Neuronal stem cell (in vitro differentiated cells): Measurements from ENCODE around the gene WASL.

Experiments
- DNase-seq: peaks from one replicate; pipeline ENCODE4 v3.0.0-alpha.2; 2013; ENCODE audit warnings: low spot score
- H2AFZ ChIP-seq: one replicate; pipeline ENCODE4 v1.6.1; 2013; ENCODE audit warnings: mild to moderate bottlenecking, low read length, inconsistent platforms
- H2AK5ac ChIP-seq: 2 replicates; pipeline ENCODE4 v1.6.1; 2013; ENCODE audit warnings: low read depth, mild to moderate bottlenecking, inconsistent platforms, low read length, moderate library complexity, mixed read lengths
- H2BK120ac ChIP-seq: 2 replicates; pipeline ENCODE4 v1.6.1; 2013; ENCODE audit warnings: low read depth, mild to moderate bottlenecking, inconsistent platforms, low read length, moderate library complexity, mixed read lengths
- H2BK12ac ChIP-seq: one replicate; pipeline ENCODE4 v1.6.1; 2013; ENCODE audit warnings: low read length, inconsistent platforms
- H2BK15ac ChIP-seq: 2 replicates; pipeline ENCODE4 v1.6.1; 2013; ENCODE audit warnings: mild to moderate bottlenecking, low read length, inconsistent platforms, mixed read lengths
- H2BK5ac ChIP-seq: one replicate; pipeline ENCODE4 v1.6.1; 2013; ENCODE audit warnings: inconsistent platforms, mild to moderate bottlenecking, low read length, moderate library complexity
- H3K14ac ChIP-seq: one replicate; pipeline ENCODE4 v1.6.1; 2013; ENCODE audit warnings: low read length, inconsistent platforms
- H3K18ac ChIP-seq: 2 replicates; pipeline ENCODE4 v1.6.1; 2013; ENCODE audit warnings: low read length, inconsistent platforms
- H3K23ac ChIP-seq: 2 replicates; pipeline ENCODE4 v1.6.1; 2013; ENCODE audit warnings: low read depth, mild to moderate bottlenecking, mixed read lengths, low read length, inconsistent platforms; ENCODE audit not compliant: poor library complexity
- H3K27ac ChIP-seq: replicated peaks from 3 replicates; pipeline ENCODE4 v1.5.1; 2013; ENCODE audit warnings: low read length, inconsistent platforms
- H3K27me3 ChIP-seq, 3 experiments: 2 replicates each; pipeline ENCODE4 v1.6.1; 2013; ENCODE audit warnings: low read length in 3 of 3, mild to moderate bottlenecking in 2 of 3, inconsistent platforms in 1 of 3, low read depth in 1 of 3, mixed read lengths in 1 of 3, moderate library complexity in 1 of 3; ENCODE audit not compliant: control insufficient read depth in 3 of 3, insufficient read depth in 3 of 3
- H3K36me3 ChIP-seq, 2 donors: replicated peaks in 1 of 2; 2 replicates each; pipeline ENCODE4 v1.6.1; 2013; ENCODE audit warnings: low read length in 2 of 2; ENCODE audit not compliant: control insufficient read depth in 2 of 2, insufficient read depth in 2 of 2
- H3K4ac ChIP-seq: 2 replicates; pipeline ENCODE4 v1.6.1; 2013; ENCODE audit warnings: inconsistent platforms, mild to moderate bottlenecking, low read length, moderate library complexity
- H3K4me1 ChIP-seq, 2 donors: 1 replicate in 1 of 2; 2 replicates in 1 of 2; pipeline ENCODE4 v1.6.1; 2013; ENCODE audit warnings: low read length in 2 of 2, low read depth in 1 of 2; ENCODE audit not compliant: control insufficient read depth in 2 of 2, insufficient read depth in 1 of 2
- H3K4me2 ChIP-seq: one replicate; pipeline ENCODE4 v1.6.1; 2013; ENCODE audit warnings: mild to moderate bottlenecking, low read length, inconsistent platforms; ENCODE audit not compliant: insufficient read depth, poor library complexity, severe bottlenecking
- H3K4me3 ChIP-seq, 2 donors: 2 replicates each; pipeline ENCODE4 v1.5.1; 2013; ENCODE audit warnings: low read length in 2 of 2, mild to moderate bottlenecking in 2 of 2, inconsistent platforms in 1 of 2, moderate library complexity in 1 of 2
- H3K79me1 ChIP-seq: one replicate; pipeline ENCODE4 v1.6.1; 2013; ENCODE audit warnings: low read depth, mild to moderate bottlenecking, inconsistent platforms, low read length, moderate library complexity
- H3K9ac ChIP-seq: one replicate; pipeline ENCODE4 v1.6.1; 2013; ENCODE audit warnings: mild to moderate bottlenecking, low read depth, low read length, inconsistent platforms; ENCODE audit not compliant: poor library complexity
- H3K9me3 ChIP-seq, 2 donors: replicated peaks in 1 of 2; 2 replicates each; pipeline versions ENCODE3 to v1.6.1; 2013; ENCODE audit warnings: low read length in 2 of 2, mild to moderate bottlenecking in 2 of 2, inconsistent platforms in 1 of 2, low read depth in 1 of 2, mixed read lengths in 1 of 2, moderate library complexity in 1 of 2; ENCODE audit not compliant: control insufficient read depth in 2 of 2, insufficient read depth in 1 of 2
- H4K8ac ChIP-seq: one replicate; pipeline ENCODE4 v1.6.1; 2013; ENCODE audit warnings: low read depth, mild to moderate bottlenecking, inconsistent platforms, low read length, moderate library complexity
- H4K91ac ChIP-seq: one replicate; pipeline ENCODE4 v1.6.1; 2013; ENCODE audit warnings: low read length, low read depth, mild to moderate bottlenecking, inconsistent platforms; ENCODE audit not compliant: poor library complexity
- WGBS, 2 donors: extraction: QIAGEN DNeasy Blood & Tissue Kit; methylation state at CpG; one replicate each; pipeline ENCODE4 v1.1.7; 2013; ENCODE audit warnings: missing lambda C conversion rate in 2 of 2, mixed read lengths in 1 of 2; ENCODE audit not compliant: insufficient read length in 2 of 2, insufficient replicate concordance in 1 of 2; ENCODE audit errors: extremely low coverage in 2 of 2; 5-methylcytosine and 5-hydroxymethylcytosine counted together

The WASL gene

DNA sequence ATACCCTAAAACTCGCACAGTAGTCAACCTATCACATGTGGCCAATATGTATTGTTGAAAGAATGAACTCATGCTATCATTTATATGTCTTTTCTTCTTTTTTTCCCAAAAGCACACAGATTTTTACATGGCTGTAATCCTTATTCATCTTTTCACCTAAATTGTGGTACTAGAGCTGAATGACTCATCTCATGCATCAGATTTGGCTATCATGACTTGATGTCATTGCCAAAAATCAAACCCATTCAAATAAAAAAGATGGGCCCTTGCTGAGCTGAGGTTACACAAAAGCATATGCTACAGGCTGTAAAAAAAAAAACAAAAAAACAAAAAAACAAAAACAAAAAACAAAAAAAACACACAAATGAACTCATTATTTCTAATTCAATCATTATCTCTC, 96.4 kb downstream of the WASL start:
- H2AFZ ChIP-seq, result no peak overlapping the region
- H3K27me3 ChIP-seq, result no peaks in the 10 kb centered on the region
- H3K9ac ChIP-seq, result no peak overlapping the region
- no peak overlapping the region for H2AK5ac ChIP-seq
- H3K4me1 ChIP-seq, result no peaks in the 10 kb centered on the region
- H3K18ac ChIP-seq, result no peak overlapping the region
- no peak overlapping the region for H2BK15ac ChIP-seq
- no peak for DNase-seq
- no peak overlapping the region for H3K4me3 ChIP-seq
- no peak overlapping the region for H3K4me2 ChIP-seq
- H3K79me1 ChIP-seq, result no peaks in the 10 kb centered on the region
- H4K8ac ChIP-seq, result no peak overlapping the region
- no peak overlapping the region for H3K23ac ChIP-seq
- no peaks in the 10 kb centered on the region for H3K36me3 ChIP-seq
- no peak overlapping the region for H2BK12ac ChIP-seq
- WGBS, 2 donors, result no CpG with 5 or more reads among the region's 1 CpG
- no peaks in the 10 kb centered on the region for H3K9me3 ChIP-seq
- no peak overlapping the region for H3K4ac ChIP-seq
- no peak overlapping the region for H2BK120ac ChIP-seq
- H3K14ac ChIP-seq, result no peak overlapping the region
- no peak overlapping the region for H2BK5ac ChIP-seq
- no peak overlapping the region for H3K27ac ChIP-seq
- H4K91ac ChIP-seq, result no peak overlapping the region

DNA sequence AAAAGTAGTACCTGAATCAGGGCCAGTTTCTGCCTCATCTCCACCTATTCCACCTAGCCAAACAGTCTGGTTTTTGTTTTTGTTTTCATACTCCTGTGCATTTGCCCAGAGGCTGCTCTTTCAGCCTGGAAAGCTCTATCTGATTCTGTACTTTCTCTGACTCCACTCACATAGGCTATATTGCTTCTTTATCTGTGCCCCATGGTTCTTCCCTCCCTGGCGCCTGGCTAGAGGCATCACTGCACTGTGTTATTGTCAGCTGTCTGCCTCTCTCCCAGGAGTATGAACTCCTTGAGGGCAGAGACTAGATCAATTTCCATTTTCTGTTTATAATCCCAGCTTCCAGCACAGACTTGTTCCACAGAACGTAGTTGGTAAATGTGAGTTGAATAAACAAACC, 98.2 kb downstream of the WASL start:
- Histone ChIP-seq H3K4me1 (peaks cover 0 to 2% of the 10 kb centered on the region in 2 donors), H3K36me3 (no peaks in the 10 kb centered on the region), H2BK120ac (no peak overlapping the region), H2BK15ac (no peak overlapping the region), H2BK5ac (no peak overlapping the region), H3K4me3 (no peak overlapping the region), H2BK12ac (no peak overlapping the region), H3K14ac (no peak overlapping the region), H3K9me3 (no peaks in the 10 kb centered on the region), H3K4ac (no peak overlapping the region), H3K9ac (no peak overlapping the region), H2AFZ (no peak overlapping the region), H2AK5ac (no peak overlapping the region), H3K4me2 (no peak overlapping the region), H3K18ac (no peak overlapping the region), H4K91ac (no peak overlapping the region), H4K8ac (no peak overlapping the region), H3K27ac (no peak overlapping the region), H3K79me1 (no peaks in the 10 kb centered on the region), H3K27me3 (no peaks in the 10 kb centered on the region), H3K23ac (no peak overlapping the region)
- WGBS, 2 donors, result no CpG with 5 or more reads among the region's 2 CpGs
- no peak for DNase-seq

DNA sequence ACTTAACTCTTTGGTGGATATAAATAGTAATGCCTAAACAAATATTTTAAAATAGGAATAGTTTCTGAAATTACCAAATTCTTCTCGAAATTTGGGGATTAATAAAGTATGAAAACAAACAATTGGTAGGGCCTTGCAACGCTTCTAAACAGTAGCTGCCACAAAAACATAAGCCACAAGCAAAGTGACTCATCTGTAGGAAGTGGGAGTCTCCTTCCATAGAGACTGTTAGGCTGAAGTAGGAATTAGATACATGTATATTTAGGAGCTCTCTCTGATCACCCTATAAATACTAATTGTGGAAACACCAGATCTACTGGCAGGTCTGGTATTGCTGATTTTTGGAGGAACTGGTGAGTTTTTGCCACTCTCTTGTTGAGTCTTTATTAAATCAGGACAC, 98.8 kb downstream of the WASL start:
- no CpG with 5 or more reads among the region's 2 CpGs for WGBS, 2 donors
- H3K4me1 ChIP-seq, result peaks cover 0 to 3% of the 10 kb centered on the region in 2 donors
- H3K27me3 ChIP-seq, result no peaks in the 10 kb centered on the region
- H3K4me2 ChIP-seq, result no peak overlapping the region
- H3K4ac ChIP-seq, result no peak overlapping the region
- H4K8ac ChIP-seq, result no peak overlapping the region
- no peak overlapping the region for H2BK5ac ChIP-seq
- no peak overlapping the region for H3K18ac ChIP-seq
- no peak overlapping the region for H2BK12ac ChIP-seq
- no peaks in the 10 kb centered on the region for H3K36me3 ChIP-seq
- no peak overlapping the region for H3K14ac ChIP-seq
- no peaks in the 10 kb centered on the region for H3K79me1 ChIP-seq
- no peak overlapping the region for H2BK120ac ChIP-seq
- no peak overlapping the region for H3K9ac ChIP-seq
- H3K9me3 ChIP-seq, result no peaks in the 10 kb centered on the region
- H4K91ac ChIP-seq, result no peak overlapping the region
- no peak overlapping the region for H2AK5ac ChIP-seq
- no peak overlapping the region for H2BK15ac ChIP-seq
- no peak overlapping the region for H2AFZ ChIP-seq
- DNase-seq, result no peak
- no peak overlapping the region for H3K27ac ChIP-seq
- no peak overlapping the region for H3K23ac ChIP-seq
- H3K4me3 ChIP-seq, result no peak overlapping the region

DNA sequence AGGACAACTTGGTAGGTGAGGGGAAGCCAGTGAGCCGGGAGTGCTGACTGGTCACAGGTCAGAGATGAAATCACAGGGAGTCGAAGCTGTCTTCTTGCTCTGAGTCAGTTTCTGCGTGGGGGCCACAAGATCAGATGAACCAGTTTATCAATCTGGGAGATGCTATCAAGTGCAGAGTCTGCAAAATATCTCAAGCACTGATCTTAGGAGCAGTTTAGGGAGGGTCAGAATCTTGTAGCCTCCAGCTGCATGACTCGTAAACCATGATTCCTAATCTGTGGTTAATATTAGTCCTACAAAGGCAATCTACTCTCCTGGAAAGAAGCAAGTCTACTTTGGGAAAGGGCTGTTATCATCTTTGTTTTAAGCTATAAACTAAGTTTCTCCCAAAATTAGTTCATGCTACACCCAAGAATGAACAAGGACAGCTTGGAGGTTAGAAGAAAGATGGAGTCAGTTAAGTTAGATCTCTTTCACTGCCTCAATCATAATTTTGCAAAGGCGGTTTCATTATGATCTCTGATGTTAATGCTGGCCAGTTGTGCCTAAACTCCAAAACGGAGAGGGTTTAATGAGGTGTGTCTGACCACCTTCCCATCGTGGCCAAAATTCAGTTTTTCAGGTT, 101.6 kb downstream of the WASL start:
- no peak overlapping the region for H2BK120ac ChIP-seq
- no peak overlapping the region for H2AFZ ChIP-seq

More for the DNA sequence above, 101.6 kb downstream of the WASL start:
- no peak overlapping the region for H3K4ac ChIP-seq
- H2BK12ac ChIP-seq, result no peak overlapping the region
- no peaks in the 10 kb centered on the region for H3K36me3 ChIP-seq
- no peak overlapping the region for H3K18ac ChIP-seq
- H4K8ac ChIP-seq, result no peak overlapping the region
- no peak overlapping the region for H3K23ac ChIP-seq
- no peak overlapping the region for H2BK15ac ChIP-seq
- H3K9ac ChIP-seq, result no peak overlapping the region
- H3K27me3 ChIP-seq, result no peaks in the 10 kb centered on the region
- DNase-seq, result no peak
- H3K14ac ChIP-seq, result no peak overlapping the region
- peaks cover 7 to 8% of the 10 kb centered on the region in 2 donors for H3K4me1 ChIP-seq
- no peak overlapping the region for H3K27ac ChIP-seq
- H3K9me3 ChIP-seq, result no peaks in the 10 kb centered on the region
- no peak overlapping the region for H2AK5ac ChIP-seq
- H2BK5ac ChIP-seq, result no peak overlapping the region
- no peak overlapping the region for H4K91ac ChIP-seq
- WGBS, 2 donors, result no CpG with 5 or more reads among the region's 7 CpGs
- no peak overlapping the region for H3K4me3 ChIP-seq
- no peaks in the 10 kb centered on the region for H3K79me1 ChIP-seq
- H3K4me2 ChIP-seq, result no peak overlapping the region
